GM21367 (cell line): ENCODE results near the gene SMCHD1.
"Not testable (repeated sequence)": the region's sequence is repeated elsewhere in the genome, so short reads cannot be mapped to it uniquely, and the experiment has no call there.

Experiments
- ATAC-seq: cut with Tn5 transposase; IDR thresholded peaks from one replicate; pipeline ENCODE4 v1.9.1; 2021; ENCODE audit not compliant: unreplicated experiment

Gene SMCHD1

GRCh38 chr18:2715990-2716389 lies 60.5 kb downstream of the SMCHD1 start:
- ATAC-seq: no peak

GRCh38 chr18:2716394-2717326 lies 61.1 kb downstream of the SMCHD1 start:
- ATAC-seq: no peak

- no peak for ATAC-seq
These were observed 61.9 kb downstream of the SMCHD1 start for GRCh38 chr18:2717407-2717806.

GRCh38 chr18:2719040-2719439 lies 63.5 kb downstream of the SMCHD1 start:
- no peak for ATAC-seq

DNA sequence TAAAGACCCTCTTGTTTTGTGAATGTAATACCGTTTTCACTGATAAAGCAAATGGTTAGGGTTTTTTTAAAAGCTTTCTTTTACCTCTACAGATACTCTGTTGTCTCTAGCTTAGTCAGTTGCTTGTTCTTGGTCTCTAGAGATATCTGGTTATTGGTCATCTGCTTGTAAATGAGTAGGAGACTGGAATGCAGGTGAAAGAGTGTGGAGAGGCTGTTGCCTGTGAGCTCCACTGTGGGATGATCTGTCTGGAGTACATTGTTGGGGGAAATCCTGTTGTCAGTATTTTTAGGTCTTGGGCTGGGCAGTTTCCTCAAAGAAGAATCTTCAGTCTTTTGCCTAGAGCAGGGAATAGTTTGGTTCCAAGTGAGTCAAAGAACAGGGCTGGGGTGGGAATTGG lies 67.7 kb downstream of the SMCHD1 start:
- no peak for ATAC-seq

DNA sequence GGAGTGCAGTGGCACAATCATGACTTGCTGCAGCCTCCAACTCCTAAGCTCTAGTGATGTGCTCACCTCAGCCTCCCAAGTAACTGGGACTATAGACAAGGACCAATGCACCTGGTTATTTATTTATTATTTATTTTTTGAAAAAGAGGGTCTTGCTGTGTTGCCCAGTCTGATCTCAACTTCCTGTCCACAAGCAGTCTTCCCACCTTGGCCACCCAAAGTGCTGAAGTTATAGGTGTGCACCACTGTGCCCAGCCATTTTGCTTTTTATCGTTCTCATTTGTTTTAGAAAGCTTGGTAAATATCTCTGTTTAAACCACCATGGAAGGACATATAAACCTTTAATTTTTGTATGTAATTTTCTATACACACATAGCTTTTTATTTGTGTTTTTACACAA lies 74.2 kb downstream of the SMCHD1 start:
- no peak for ATAC-seq

DNA sequence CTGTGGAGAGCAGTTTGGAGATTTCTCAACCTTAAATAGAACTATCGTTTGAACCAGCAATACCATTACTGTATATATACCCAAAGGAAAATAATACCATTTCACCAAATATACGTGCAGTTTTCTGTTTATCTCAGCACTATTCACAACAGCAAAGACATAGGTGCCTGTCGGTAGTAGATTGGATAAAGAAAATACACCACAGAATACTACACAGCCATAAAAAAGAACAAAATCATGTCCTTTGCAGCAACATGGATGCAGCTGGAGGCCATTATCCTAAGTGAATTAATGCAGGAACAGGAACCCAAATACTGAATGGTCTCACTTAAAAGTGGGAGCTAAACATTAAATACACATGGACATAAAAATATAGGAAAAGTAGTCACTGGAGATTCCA lies 81.3 kb downstream of the SMCHD1 start:
- no peak for ATAC-seq

- ATAC-seq: not testable (repeated sequence)
These were observed 84.6 kb downstream of the SMCHD1 start for GRCh38 chr18:2740082-2740481.

- no peak for ATAC-seq
These were observed 90.7 kb downstream of the SMCHD1 start for GRCh38 chr18:2746274-2746673.

DNA sequence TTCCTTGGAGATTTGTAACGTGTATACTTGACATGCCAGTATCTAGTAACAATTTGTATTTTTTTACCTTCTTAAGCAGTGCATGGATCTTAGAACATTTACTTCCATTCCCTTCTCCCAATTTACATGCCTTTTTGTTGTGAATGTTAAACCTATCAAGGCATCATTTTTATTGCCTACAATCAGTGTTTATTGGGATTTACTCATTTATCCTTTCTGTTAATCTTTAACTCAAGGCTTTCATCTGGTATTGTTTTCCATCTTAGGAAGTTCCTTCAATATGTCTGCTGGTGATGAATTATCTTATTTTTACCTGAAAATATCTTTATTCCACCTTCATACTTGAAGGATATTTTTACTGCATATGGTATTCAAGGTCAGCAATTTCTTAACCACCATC lies 102.8 kb downstream of the SMCHD1 start:
- no peak for ATAC-seq

DNA sequence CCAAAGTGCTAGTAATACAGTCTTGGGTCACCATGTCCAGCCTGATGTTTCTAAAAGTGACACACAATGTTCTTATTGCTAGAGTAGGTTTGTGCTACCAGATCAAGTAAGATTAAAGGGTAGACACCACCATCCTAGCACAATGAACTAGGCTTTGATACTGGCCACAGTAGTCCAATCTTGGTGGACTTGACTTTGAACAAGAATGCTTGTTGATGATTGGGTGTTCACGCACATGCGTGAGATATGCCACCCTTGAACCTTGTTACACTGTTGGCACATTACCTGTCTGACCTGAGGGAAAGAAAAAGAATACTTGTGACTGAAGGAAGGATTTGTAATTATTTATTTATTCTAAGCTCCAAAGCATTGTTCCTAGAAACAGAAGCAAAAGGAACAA lies 119.1 kb downstream of the SMCHD1 start:
- ATAC-seq: no peak

DNA sequence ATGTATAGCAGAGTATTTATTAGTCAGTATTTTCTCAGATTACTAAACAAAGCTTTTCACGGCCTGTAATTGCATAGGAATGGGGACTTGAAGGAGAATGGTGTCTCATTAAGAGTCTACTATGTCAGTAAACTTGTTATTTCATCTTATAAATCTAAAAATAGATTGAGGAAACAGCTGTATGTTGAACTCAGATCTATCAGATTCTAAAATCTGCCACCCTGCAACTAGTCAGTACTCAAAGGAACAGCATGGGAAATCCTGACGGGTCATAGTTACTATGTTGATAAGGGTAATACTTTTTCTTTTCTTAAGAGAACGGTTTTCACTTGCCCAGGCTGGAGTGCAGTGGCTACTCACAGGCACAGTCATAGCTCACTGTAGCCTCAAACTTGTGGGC lies 121.1 kb downstream of the SMCHD1 start:
- no peak for ATAC-seq

GRCh38 chr18:2777241-2777640 lies 121.7 kb downstream of the SMCHD1 start:
- ATAC-seq: no peak

DNA sequence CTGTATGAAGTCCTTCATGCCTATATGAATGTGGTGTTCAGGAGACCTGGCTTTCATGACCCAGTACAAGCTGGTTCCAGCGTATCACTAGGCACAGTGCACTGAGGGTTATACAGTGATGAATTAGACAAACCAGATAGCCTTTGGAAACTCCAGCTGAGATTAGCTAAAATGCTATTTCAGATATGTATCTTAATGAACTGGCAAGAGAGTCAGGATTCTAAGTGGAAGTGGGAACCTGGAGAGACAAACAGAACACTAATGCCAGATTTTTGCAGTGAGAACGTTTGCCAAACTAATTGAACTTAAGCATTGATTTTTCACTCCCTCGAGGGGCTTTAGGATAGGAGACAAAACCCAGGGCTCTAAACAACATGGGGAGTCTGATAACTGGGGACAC lies 125.2 kb downstream of the SMCHD1 start:
- ATAC-seq: no peak

- no peak for ATAC-seq
These were observed 131.7 kb downstream of the SMCHD1 start for GRCh38 chr18:2787225-2787624.

DNA sequence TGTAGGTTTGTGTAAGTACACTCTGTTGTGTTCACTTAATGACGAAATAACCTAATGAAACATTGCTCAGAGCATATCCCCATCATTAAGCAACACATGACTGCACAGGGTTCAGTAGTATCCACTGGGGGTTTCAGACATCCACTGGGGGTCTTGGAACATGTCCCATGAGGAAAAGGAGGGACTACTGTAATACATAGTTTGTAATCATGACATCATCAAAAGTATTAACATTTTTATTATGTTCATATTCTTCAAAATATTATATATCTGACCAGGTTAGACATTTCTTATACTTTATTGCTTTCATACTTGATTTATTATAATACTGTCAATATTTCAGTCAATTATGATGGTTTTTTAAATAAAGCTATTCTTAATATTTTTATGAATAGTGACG lies 136.9 kb downstream of the SMCHD1 start:
- ATAC-seq: no peak

- no peak for ATAC-seq
These were observed 138.6 kb downstream of the SMCHD1 start for GRCh38 chr18:2794159-2794558.

GRCh38 chr18:2797951-2798350 lies 142.4 kb downstream of the SMCHD1 start:
- no peak for ATAC-seq

GRCh38 chr18:2799369-2799768 lies 143.8 kb downstream of the SMCHD1 start:
- ATAC-seq: no peak

DNA sequence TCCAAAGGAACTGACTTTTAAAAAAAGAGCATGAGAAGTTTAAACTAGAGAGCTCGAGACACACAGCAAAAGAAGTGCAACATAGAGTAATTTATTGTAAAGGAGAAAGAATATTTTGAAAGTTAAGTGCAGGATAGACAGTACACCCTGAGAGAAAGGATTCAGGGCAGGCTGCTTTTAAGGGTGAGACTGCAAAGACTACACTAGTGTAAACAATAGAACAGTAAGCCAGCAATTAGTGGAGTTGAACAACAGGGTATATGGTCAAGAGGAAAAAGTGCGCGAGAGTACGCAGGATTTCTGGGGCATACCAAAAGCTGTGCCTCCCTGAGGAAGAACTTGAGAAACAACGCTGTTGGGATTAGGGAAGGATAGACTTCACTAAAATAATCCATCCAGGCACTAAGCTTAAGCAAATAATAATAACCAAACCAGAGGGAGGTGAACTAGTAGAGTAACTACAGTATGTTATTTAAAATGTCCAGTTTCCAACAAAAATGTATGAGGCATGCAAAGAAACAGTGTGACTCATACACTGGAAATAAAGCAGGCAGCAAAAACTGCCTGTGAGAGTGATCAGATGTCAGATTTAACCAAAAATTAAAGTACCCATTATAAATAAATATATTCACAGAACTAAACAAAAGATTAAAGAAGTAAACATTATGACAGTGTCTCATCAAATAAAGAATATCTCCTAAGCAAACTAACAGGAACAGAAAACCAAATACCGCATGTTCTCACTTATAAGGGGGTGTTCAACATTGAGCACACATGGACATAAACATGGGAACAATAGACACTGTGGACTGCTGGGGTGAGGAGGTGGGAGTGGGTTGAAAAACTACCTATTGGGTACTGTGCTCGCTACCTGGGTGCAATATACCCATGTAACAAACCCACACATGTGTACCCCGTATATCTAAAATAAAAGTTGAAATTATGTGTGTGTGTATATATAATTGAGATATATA lies 150.7 kb downstream of the SMCHD1 start:
- no peak for ATAC-seq

DNA sequence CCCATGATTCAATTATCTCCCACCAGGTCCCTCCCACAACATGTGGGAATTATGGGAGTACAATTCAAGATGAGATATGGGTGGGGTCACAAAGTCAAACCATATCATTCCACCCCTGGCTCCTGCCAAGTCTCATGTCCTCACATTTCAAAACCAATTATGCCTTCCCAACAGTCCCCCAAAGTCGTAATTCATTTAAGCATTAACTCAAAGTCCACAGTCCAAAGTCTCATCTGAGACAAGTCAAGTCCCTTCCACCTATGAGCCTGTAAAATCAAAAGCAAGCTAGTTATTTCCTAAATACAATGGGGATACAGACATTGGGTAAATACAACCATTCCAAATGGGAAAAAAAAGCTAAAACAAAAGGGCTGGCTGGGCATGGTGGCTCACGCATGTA lies 153.1 kb downstream of the SMCHD1 start:
- ATAC-seq: not testable (repeated sequence)
